Left hindlimb (tissue), 1 donor: ENCODE results near the gene CKLF.
A peak's percentile ranks its signal among the peaks of the same experiment; 100 is the strongest.
"Not testable (repeated sequence)": the region's sequence is repeated elsewhere in the genome, so short reads cannot be mapped to it uniquely, and the experiment has no call there.

Experiments
- DNase-seq: peaks from one replicate; pipeline ENCODE4 v3.0.0-alpha.2; 2018

The CKLF gene

DNA sequence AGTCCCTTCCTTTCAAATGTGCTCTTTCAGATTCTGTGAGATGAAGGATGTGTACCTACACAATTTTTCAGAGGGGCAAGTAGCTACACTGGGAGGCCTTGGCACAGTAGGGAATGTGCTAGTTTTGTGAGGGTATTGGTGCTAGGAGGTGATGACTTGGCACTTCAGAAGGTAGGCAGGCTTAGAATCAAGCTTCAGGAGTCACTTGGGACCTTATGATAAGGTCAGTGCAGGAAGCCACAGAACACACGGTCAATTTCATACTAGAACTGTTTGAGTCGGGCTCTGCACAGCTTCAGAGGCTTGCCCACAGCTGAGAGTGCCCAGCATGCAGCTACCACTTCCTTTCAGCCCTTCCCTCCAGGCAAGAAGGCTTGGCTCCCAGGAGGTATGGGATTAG is 20.0 kb downstream of the CKLF start:
- no peak for DNase-seq

DNA sequence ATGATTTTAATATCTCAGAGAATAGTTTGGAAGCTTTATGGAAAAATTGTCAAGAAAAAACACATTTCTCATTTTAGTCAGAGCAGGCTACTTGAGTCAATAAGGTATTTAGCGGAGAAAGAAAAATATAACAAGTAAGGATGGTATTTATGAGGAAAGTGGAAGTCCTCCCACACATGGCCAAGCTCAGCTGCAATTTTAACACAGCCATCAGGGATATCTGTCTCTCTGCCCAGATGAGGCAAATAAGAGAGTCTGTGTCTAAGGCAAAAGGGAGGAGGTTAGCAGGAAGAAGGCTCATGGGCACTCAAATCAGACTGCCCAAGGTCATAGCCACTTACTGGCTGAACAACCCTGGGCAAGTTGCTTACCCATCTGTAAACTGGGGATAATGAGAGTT is 21.7 kb downstream of the CKLF start:
- DNase-seq, result no peak

DNA sequence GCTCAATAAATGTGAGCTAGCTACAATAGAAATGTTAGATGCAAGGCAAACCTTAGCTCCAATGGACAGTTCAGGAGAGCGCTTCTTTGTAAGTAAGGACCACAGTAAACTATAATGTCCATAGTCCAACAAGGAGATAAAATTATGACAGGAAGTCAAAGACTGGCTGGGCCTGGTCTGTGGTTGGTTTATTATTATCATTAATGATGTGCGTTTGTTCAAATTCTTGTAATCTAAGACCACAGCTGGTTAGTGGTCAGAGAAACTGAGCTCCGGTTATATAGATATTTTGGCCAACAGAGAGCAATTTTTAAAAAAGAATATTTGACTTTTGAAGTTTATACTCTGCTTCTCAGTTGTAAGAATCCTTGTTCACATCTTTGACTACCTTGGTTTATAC is 22.2 kb downstream of the CKLF start:
- DNase-seq, result no peak

DNA sequence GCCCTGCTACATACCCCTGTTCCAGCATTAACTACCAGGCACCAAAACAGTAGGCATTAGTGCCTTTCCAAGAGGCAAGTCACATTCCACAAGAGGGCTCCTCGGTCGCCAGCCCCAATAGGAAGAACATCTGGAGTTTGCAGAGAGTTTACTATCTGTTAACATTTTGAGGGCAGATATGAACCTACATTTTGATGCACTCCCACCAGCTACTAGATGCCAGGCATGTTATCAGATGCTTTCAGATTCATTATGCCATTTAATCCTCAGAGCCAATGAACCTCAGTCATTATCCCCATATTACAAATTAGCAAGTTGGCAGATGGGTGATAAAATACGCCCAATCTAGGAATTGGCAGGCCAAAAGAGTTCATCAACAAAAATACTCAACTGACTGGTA is 22.7 kb downstream of the CKLF start:
- DNase-seq, result no peak

DNA sequence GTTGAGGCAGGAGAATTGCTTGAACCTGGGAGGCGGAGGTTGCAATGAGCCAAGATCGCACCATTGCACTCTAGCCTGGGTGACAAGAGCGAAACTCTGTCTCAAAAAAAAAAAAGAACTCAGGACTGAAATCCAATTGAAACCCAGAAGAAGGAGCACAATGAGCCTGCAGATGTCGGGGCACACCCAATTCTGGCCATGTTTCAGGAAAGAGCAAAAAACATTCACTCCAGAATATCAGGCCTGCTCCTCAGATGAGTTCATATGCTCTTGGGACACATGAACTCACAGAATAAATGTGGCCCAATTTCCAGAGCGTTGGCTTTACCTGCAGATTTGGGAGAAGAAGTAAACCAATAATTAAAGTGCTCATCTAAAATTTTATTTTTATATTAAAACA is 23.9 kb downstream of the CKLF start:
- no peak for DNase-seq

DNA sequence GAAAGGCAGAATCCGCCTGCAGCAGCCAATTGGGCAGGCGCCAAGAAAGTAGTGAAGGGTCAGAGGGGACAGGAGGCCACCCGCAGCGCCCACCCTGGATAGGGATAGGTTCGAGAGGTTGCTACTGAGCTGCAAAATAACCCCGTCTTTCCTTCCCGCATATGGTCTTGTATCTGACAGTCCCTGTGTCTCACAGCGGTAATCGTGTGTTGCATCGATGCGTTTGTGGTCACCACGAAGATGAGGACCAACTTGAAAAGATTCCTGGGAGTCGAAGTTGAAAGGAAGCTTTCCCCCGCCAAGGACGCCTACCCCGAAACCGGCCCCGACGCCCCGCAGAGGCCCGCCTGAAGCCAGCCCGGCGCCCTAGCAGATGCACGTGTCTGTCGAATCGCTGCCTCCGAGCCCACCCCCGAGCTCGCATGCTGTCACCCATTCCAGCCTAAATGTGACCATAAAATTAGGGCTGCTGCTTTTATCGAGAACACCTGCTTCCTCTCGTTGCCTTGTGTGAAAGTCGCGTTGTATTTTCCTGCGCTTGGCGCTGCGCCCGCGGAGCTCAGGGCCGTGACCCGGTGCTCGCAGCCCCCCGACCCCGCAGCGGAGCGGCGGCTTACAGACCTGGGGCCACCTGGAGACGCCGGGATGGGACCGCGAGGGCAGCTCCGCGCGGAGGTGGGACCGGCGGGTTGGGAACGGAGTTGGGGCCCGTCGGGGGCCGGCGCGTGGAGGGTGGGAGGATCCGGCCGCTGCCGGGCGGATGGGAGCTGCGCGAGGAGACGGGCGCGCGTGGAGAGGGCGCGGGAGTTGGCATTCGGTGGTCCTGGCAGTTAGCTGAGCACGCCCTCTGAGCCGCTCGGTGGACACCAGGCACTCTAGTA is 26.5 kb downstream of the CKLF start, which contains the start of gene CMTM2:
TSS of gene CMTM2 (plus strand) at position 813 of the 881 bp plus-strand sequence. CDS start 145 bp downstream, outside the sequence.
- peak; percentile 71 for DNase-seq

DNA sequence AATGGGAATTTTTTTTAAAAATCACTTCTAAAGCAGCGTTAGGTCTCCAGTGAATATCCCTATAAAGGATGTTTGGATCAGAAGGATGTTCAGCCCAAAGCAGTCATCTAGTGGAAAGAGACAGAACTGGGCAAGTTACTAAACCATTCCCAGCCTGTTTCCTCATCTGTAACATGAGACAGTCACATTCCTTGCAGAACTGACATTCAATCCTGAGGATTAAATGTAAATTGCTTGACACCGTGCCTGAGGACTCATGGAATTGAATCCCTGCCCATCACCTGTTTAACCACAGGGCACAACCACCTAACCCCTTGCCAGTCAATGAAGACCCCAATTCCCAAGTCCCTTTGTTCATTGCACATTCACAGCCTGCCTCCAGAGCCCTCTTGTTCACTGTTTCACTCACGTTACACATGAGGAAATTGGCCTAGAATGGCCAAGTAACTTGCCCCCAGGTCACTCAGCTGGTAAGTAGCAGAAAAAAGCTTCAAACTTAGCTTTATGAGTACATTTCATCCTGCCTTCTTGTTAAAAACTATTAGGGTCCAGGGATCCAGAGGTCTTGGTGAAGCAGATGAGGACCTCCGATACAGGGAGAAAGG is 28.3 kb downstream of the CKLF start:
- peak; percentile 47 for DNase-seq

DNA sequence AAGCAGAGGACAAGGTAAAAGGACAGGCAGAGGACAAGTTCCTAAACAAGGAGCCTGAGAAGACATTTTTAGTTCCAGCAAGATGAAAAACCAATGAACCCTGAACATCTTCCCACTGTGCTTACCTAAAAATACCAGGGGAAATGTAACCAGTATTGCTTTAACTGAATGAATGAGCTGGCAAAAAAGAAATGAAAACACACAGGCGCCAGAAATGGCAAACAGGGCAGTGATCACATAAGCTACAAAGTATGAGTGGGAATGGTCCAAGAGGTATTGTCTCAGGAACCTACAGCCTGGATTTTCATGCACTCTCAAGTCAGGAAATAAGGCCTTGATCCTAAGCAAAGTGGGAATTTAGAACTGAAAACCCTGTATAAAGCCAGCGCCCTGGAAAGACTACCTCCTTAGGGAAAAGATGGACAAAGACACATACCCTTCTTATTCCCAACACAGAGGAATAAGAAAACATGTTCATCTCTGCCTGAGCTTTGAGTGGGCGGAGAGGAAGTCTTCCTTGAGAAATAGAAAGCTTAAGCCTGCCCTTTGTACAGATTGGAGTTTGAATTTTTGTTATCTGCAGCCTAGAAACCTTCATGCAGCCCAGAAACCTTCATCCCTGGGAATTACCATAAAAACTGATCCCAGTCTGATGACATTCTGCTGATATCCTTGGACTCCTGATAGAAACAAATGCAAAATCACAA is 29.0 kb downstream of the CKLF start:
- DNase-seq, result no peak

DNA sequence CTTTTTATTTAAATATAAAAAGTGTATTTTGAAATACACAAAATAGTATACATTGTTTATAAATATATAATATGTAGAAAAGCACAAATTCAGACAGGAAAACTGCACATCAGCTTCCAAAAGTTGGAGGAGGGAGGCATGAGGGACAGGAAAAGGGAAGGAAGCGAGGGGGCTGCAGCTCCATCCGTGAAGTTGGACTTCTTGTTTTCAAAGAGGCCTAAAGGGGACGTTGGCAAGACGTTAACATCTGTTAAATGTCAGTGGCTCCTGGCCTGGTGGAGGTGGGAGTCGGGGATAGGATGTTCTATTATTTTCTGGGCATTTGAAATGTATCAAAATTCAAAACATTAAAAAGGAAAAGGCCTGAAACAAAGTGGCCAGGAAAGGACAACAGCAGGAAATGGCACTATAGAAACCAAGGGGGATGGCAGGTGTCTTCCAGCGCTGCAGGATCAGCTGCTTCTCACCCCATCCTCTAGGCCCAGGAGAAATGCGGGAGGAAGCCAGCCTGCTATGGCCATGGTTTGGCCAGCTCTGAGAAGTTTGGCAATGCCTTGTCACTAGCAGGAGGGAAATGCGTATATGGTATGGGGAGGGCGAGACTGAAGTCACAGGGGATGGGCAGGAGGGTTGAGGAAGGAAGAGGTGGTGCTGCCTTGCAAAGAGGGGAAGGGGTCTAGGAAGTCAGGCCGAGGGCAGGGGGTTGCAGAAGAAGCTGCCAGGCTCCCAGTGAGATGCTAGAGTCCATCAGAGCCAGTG is 33.3 kb downstream of the CKLF start:
- DNase-seq, result no peak

DNA sequence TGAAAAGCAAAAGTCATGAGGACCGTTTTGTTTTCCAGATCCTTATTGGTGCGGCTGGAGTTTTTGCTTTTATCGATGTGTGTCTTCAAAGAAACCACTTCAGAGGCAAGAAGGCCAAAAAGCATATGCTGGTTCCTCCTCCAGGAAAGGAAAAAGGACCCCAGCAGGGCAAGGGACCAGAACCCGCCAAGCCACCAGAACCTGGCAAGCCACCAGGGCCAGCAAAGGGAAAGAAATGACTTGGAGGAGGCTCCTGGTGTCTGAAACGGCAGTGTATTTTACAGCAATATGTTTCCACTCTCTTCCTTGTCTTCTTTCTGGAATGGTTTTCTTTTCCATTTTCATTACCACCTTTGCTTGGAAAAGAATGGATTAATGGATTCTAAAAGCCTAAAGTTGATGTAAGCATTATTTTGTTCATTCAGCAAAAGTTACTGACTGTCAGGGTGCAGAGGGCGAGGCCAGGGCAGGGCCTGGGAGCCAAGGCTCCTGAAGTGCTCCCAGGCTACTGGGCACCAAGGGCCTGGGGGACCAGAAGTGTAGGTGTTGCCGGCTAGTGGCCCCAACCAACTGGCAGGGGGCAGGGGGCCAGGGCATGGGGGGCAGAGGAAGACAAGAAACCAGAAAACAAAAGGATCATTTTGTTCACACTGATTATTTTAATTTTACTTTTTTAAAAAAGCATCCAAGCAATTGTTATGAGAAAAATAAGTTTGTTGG is 35.7 kb downstream of the CKLF start:
- DNase-seq, result no peak

DNA sequence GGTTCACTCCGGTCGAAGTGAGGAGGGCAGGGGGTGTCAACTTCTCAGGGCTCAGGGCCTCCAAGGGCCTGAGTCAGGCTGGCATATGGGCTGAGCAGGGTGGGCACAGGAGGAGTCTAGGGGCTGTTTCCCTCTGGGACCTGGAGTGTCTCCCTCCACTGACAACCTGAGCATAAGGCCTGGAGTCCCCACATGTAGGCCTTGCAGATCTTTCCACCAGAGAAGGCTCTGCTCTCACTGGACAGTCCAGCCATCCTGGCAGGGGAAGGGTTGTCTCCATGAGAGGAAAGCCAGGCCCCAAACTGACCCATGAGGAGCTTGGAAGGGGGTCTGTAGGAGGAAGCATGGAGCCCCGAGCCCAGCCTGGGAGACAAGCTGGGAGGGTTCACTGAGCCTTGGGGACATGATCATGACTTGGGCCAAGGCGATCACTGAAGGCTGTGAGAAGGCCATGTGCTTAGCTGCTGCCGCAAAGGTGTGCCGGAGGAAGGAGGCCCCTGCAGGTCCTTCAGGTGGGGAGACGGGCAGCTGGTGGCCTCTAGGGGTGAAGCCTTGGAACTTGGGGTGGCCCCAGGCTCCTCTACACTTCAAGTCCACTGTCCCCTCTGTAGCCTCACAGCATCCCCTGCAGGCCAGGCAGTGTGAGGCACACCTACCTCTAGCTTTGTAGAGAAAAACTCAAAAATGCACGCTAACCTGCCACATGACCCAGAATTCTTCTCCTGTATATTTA is 36.8 kb downstream of the CKLF start:
- DNase-seq, result no peak

DNA sequence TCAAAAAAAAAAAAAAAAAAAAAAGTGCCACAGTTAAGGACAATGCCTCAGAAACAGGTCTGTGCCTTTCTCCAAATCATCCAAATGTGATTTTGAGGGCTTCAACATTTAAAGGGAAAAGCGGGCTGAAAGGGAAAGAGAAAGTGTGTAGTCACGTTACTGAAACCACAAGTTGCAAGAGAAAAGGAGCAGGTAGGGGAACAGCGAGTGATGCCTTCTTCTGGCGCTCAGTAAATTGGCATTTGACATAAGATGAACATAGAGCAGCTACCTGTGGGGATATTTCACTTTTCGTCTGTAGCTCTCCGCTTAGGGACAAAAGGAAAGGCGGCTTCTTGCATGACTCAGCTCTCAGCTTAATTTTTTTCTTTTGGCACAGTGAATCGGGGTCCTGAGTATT is 37.9 kb downstream of the CKLF start:
- DNase-seq, result no peak

DNA sequence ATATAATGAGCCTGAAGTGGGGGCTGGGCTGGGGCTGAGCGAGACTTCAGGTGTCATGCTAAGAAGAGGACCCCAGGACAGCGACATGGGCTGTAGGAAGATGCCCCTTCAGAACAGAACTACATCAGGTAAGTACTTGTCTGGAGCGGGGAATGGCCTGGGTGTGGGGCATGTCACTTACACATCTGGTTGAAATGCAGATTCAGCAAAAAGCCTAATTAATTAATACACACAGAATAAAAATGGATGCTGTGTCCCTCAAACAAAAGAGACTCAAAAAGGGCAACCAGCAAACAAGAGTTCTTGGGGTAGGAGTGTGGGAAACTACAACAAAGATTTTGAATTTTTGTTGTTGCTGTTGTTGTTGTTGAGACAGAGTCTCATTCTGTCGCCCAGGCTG is 38.6 kb downstream of the CKLF start:
- no peak for DNase-seq

DNA sequence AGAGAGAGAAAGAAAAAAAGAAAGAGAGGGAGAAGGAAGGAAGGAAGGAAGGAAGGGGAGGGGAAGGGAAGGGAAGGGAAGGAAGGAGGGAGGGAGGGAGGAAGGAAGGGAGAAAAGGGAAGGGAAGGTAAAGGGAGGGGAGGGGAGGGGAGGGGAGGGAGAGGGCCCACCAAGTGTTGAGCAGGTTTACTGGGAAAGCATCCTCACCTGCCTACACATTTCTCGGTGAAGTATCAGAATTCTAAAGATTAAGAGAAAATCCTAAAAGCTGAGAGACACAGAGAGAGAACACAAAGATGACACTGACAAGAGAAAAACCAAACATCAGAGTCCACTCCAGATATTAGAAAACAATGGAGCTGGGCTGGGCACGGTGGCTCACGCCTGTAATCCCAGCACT is 39.9 kb downstream of the CKLF start:
- DNase-seq, result no peak

DNA sequence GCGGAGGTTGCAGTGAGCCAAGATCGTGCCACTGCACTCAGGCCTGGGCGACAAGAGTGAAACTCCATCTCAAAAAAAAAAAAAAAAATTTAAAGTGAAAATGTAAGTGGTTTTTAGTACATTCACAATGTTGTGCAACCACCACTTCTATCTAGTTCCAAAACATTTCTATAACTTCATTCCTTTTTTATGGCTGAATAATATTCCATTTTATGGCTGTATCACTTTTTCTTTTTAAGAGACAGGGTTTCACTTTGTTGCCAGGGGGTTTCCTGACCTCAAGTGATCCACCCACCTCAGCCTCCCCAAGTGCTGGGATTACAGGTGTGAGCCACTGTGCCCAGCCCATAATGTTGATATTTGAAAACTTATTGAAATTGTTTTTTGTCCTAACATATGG is 40.4 kb downstream of the CKLF start:
- DNase-seq, result no peak

DNA sequence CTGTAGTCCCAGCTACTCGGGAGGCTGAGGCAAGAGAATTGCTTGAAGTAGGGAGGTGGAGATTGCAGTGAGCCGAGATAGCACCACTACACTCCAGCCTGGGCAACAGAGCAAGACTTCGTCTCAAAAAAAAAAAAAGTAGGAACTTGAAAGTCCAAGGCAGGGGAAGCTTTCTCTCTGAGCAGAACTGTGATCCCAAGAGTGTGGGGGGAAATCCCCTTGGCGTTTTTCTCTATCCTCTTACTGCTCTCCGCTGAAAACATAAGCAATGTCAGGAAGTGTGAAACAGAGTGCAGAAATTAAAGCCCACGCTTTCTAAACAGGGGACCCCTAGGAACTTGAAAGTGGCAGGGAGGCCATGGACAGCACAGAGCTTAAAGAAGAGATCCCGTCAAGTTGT is 42.4 kb downstream of the CKLF start:
- DNase-seq, result no peak

DNA sequence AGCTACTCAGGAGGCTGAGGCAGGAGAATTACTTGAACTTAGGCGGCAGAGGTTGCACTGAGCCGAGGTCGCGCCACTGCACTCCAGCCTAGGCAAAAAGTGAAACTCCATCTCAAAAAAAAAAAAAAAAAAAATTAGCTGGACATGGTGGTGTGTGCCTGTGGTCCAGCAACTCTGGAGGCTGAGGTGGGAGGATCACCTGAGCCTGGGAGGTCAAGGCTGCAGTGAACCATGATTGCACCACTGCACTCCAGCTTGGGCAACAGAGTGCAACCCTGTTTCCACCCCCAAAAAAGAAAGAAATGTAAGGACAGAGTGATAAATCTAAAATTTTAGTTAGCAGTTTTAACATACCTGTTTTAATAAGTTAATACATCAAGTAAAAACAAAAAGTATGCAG is 44.2 kb downstream of the CKLF start:
- DNase-seq, result not testable (repeated sequence)

DNA sequence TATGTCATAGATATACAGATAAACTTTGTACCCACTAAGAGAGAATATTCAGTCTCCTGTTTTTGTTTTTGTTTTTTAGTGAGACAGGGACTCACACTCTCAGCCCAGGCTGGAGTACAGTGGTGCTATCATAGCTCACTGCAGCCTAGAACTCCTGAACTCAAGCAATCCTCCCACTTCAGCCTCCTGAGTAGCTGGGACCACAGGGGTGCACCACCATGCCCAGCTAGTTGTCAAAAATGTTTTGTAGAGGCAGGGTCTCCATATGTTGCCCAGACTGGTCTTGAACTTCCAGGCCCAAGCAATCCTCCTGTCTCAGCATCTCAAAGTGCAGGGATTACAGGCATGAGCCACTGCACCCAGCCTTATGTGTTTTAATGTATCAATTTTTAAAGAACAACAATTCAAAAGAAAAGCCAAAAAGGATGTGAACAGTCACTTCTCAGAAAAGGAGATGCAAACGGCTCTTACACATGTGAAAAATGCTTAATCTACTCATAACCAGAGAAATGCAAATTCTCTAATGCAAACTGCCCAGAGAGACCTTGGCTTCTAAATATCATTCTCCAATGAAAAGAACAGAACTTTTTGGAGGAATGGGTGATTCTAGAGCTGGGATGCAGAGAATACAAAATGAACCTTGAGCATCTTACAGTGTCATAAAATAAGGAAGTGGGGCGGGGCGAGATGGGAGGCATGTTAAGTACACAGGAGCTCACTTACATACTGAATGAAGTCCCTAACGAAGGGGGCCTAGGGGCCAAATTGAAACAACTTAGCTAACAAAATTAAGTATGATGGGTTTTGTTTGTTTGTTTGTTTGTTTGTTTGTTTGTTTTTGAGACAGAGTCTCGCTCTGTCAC is 44.8 kb downstream of the CKLF start:
- DNase-seq, result no peak

DNA sequence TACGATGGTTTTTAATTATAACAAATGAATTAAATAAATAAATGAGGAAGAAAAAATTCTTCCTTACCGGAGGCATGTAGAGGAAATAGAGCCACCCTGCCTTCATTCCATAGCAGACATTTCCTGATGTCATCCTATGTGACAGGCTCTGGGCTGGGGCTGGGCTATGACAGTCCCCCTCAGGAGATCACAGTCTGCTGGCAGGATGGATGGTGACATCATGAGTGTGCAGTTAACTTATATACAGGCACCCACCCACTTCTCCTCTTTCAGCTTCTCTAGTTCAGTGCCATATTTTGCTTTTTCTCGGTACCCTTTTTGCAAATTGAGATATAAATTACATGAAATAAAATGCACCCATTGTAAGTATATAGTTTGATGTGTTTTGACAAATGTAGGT is 45.7 kb downstream of the CKLF start:
- no peak for DNase-seq

DNA sequence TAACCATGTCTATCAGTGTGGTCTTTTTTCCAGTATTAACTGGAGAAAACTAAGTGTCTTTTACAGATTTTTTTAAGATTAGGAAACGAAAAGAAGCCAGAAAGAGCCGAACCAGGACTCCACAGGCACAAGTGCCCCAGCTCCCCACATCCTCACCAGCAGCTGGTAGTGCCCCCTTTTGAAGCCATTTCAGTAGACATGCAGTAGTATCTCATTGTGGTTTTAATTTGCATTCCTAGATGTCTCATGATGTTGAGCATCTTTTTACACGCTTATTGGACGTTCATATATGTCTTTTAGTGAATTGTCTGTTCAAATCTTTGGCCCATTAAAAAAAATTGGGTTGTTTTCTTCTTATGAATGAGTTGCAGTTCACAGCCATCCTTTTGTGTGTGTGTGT is 47.4 kb downstream of the CKLF start:
- DNase-seq, result no peak

DNA sequence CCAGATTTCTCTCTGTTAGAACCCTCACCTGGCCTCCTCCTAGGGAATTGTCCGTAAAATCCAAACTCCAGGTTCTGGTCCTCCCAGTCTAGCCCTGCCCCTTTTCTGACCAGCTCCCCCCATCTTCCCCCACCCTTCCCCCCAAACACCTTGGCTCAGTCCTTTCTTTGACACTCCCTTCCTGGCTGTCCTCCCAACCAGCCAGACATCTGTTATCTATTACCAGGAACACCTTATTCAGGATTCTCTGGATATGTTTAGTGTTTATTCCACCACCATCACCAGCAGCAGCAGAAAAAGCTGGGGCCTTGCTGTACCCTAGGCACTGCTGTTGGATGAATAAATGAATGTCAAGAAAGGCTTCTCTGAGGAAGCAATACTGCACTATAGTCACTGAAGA is 48.1 kb downstream of the CKLF start:
- DNase-seq, result no peak
